K562 (cell line): ENCODE measurements around the gene DCLK3. TPM values are rescaled to one million over a fixed set of nuclear protein-coding genes. Genes with fewer than 3 reads are reported as not detected.

Source experiments
- ATAC-seq: fragments of 200-7000 bp; cut with Tn5 transposase; 3 replicates; pipeline ENCODE4 v1.9.1; 2020; ENCODE audit warnings: moderate library complexity
- BruUV-seq: library from RNA; stranded (reverse); fragments of 400-500 nt; replicated peaks from 2 replicates; lab custom pipeline; 2021; lab: Mats Ljungman, UMichigan
- CTCF ChIA-PET: fragments of 300-600 bp; formaldehyde crosslinking; extraction: SDS; loops from one replicate; lab custom pipeline; 2021; ENCODE audit warnings: low intra/inter-chr PET ratio; lab: Yijun Ruan, JAX
- POLR2A ChIA-PET: fragments of 300-600, 350-650 bp; sonication (Branson Sonifier 250); formaldehyde crosslinking; extraction: SDS; loops from one replicate; lab custom pipeline; 2021; ENCODE audit warnings: antibody characterized with exemption, inconsistent platforms; lab: Yijun Ruan, JAX
- DNase-seq, 4 experiments: peaks; one replicate each; pipeline versions ENCODE4 v3.0.0 to v3.0.0-alpha.2; 2011 to 2018; ENCODE audit warnings: low spot score in 3 of 4, mixed read lengths in 3 of 4; ENCODE audit errors: extremely low read depth in 1 of 4
- FAIRE-seq: peaks from 2 replicates; lab custom pipeline; 2011; peaks lifted over from hg19 to GRCh38; lab: Jason Lieb, UNC
- H2AFZ ChIP-seq: 2 replicates; pipeline ENCODE4 v1.6.0; 2011; ENCODE audit warnings: low read depth, low read length, control low read depth, inconsistent platforms
- H3K27ac ChIP-seq: fragments of 200-600 bp; 3 replicates; pipeline ENCODE4 v1.8.0; 2011; ENCODE audit warnings: low read depth, mild to moderate bottlenecking, control low read depth, inconsistent platforms, low read length, moderate library complexity, mixed read lengths; ENCODE audit errors: extremely low read depth
- H3K27me3 ChIP-seq, 2 experiments: fragments of 300-600 bp in 1 of 2; 2 replicates in 1 of 2; 3 replicates in 1 of 2; pipeline versions ENCODE4 v1.6.0 to v1.8.0; 2011; ENCODE audit warnings: inconsistent platforms in 2 of 2, low read length in 2 of 2, mild to moderate bottlenecking in 1 of 2, mixed read lengths in 1 of 2, moderate library complexity in 1 of 2; ENCODE audit not compliant: control insufficient read depth in 2 of 2, insufficient read depth in 2 of 2
- H3K36me3 ChIP-seq: fragments of 300-600 bp; 3 replicates; pipeline ENCODE4 v1.8.0; 2011; ENCODE audit warnings: mild to moderate bottlenecking, low read length, inconsistent platforms; ENCODE audit not compliant: control insufficient read depth, insufficient read depth
- H3K4me1 ChIP-seq, 2 experiments: fragments of 200-600 bp in 1 of 2; replicated peaks in 1 of 2; 2 replicates in 1 of 2; 3 replicates in 1 of 2; pipeline versions ENCODE4 v1.5.1 to v1.8.0; 2011; ENCODE audit warnings: inconsistent platforms in 2 of 2, low read length in 2 of 2, mild to moderate bottlenecking in 1 of 2, mixed read lengths in 1 of 2, moderate library complexity in 1 of 2; ENCODE audit not compliant: control insufficient read depth in 2 of 2, insufficient read depth in 2 of 2
- H3K4me2 ChIP-seq: 2 replicates; pipeline ENCODE4 v1.6.1; 2011; ENCODE audit warnings: low read length, control low read depth, inconsistent platforms, mixed read lengths; ENCODE audit not compliant: insufficient read depth
- H3K4me3 ChIP-seq: fragments of 200-600 bp; sonication (generic), shearing (Covaris generic); 2 replicates; pipeline ENCODE4 v1.5.1; 2016; ENCODE audit warnings: control low read depth, inconsistent platforms
- H3K79me2 ChIP-seq: fragments of 200-600 bp; 3 replicates; pipeline ENCODE4 v1.8.0; 2011; ENCODE audit warnings: low read length, inconsistent platforms; ENCODE audit not compliant: control insufficient read depth, insufficient read depth
- H3K9ac ChIP-seq, 2 experiments: 2 replicates each; pipeline versions ENCODE4 v1.6.0 to v1.6.1; 2011; ENCODE audit warnings: low read depth in 2 of 2, low read length in 2 of 2, control low read depth in 1 of 2, inconsistent platforms in 1 of 2, mild to moderate bottlenecking in 1 of 2, mixed read lengths in 1 of 2; ENCODE audit not compliant: insufficient read depth in 1 of 2
- H3K9me1 ChIP-seq: one replicate; pipeline ENCODE4 v1.6.0; 2011; ENCODE audit warnings: inconsistent platforms, mild to moderate bottlenecking, low read length, moderate library complexity; ENCODE audit not compliant: control insufficient read depth, insufficient read depth
- H3K9me3 ChIP-seq: replicated peaks from 2 replicates; pipeline ENCODE4 v1.5.1; 2011; ENCODE audit warnings: low read depth, low read length, inconsistent platforms; ENCODE audit not compliant: control insufficient read depth, insufficient read depth
- H4K20me1 ChIP-seq: replicated peaks from 2 replicates; pipeline ENCODE4 v1.6.1; 2011; ENCODE audit warnings: low read length, inconsistent platforms, mixed read lengths; ENCODE audit not compliant: control insufficient read depth, insufficient read depth
- ADNP ChIP-seq: fragments of 200-800 bp; sonication (Bioruptor generic); IDR thresholded peaks from 2 replicates; pipeline ENCODE4 v1.6.1; 2016; ENCODE audit warnings: missing genetic modification characterization, missing compliant biosample characterization
- CREM ChIP-seq: IDR thresholded peaks from 2 replicates; pipeline ENCODE4 v1.6.1; 2014; ENCODE audit warnings: antibody characterized with exemption, low read depth
- E2F6 ChIP-seq, 2 experiments: IDR thresholded peaks; 2 replicates each; pipeline ENCODE4 v1.6.1; 2011; ENCODE audit warnings: borderline replicate concordance in 1 of 2, control low read depth in 1 of 2, low read depth in 1 of 2, low read length in 1 of 2, mild to moderate bottlenecking in 1 of 2, mixed read lengths in 1 of 2, moderate library complexity in 1 of 2; ENCODE audit not compliant: insufficient read depth in 1 of 2, insufficient read length in 1 of 2, poor library complexity in 1 of 2, severe bottlenecking in 1 of 2; ENCODE audit errors: extremely low read depth in 1 of 2
- FOXJ3 ChIP-seq: sonication (generic); formaldehyde crosslinking; IDR thresholded peaks from 2 replicates; pipeline ENCODE4 v1.4.0; 2020; ENCODE audit warnings: mild to moderate bottlenecking, missing genetic modification reagents
- GMEB1 ChIP-seq: fragments of 250-450 bp; sonication (Bioruptor Pico); IDR thresholded peaks from 2 replicates; pipeline ENCODE4 v1.4.0; 2020; ENCODE audit warnings: mild to moderate bottlenecking
- HDAC6 ChIP-seq: IDR thresholded peaks from 2 replicates; pipeline ENCODE4 v1.6.1; 2012; ENCODE audit warnings: low read depth, mild to moderate bottlenecking, control low read depth, inconsistent platforms, low read length, moderate library complexity
- MAZ ChIP-seq, 2 experiments: fragments of 450-650 bp in 1 of 2; sonication (generic) in 1 of 2; formaldehyde crosslinking; IDR thresholded peaks in 1 of 2; conservative IDR thresholded peaks in 1 of 2; 2 replicates each; pipeline versions ENCODE4 v1.4.0 to v1.5.0; 2020; ENCODE audit warnings: mild to moderate bottlenecking in 1 of 2, missing genetic modification reagents in 1 of 2
- RCOR1 ChIP-seq, 2 experiments: IDR thresholded peaks; 2 replicates each; pipeline ENCODE4 v1.6.1; 2012; ENCODE audit warnings: low read depth in 2 of 2, low read length in 2 of 2, borderline replicate concordance in 1 of 2, improper control_type of control experiment in 1 of 2
- SMAD1 ChIP-seq: fragments of 150-350 bp; IDR thresholded peaks from 2 replicates; pipeline ENCODE4 v1.6.1; 2014; ENCODE audit warnings: low read length, low read depth; ENCODE audit not compliant: partially characterized antibody
- TAF9B ChIP-seq: fragments of 450-650 bp; IDR thresholded peaks from 2 replicates; pipeline ENCODE4 v1.6.1; 2018; ENCODE audit warnings: mild to moderate bottlenecking; ENCODE audit not compliant: partially characterized antibody
- USF1 ChIP-seq: sonication (generic); formaldehyde crosslinking; IDR thresholded peaks from 2 replicates; pipeline ENCODE4 v1.9.0; 2022; ENCODE audit warnings: mild to moderate bottlenecking, missing genetic modification reagents
- ZBTB1 ChIP-seq: sonication (generic); formaldehyde crosslinking; IDR thresholded peaks from 2 replicates; pipeline ENCODE4 v1.8.1; 2023; ENCODE audit warnings: missing genetic modification reagents, low read depth, mild to moderate bottlenecking, borderline replicate concordance
- ZBTB26 ChIP-seq: fragments of 450-650 bp; formaldehyde crosslinking; IDR thresholded peaks from 2 replicates; pipeline ENCODE4 v1.4.0; 2022; ENCODE audit warnings: missing genetic modification characterization
- ZNF197 ChIP-seq: fragments of 200-800 bp; sonication (Bioruptor generic); IDR thresholded peaks from 2 replicates; pipeline ENCODE4 v1.6.1; 2016; ENCODE audit warnings: low read depth, missing genetic modification characterization, missing compliant biosample characterization
- ZNF431 ChIP-seq: sonication (generic); formaldehyde crosslinking; IDR thresholded peaks from 2 replicates; pipeline ENCODE4 v1.8.0; 2022; ENCODE audit warnings: mild to moderate bottlenecking, missing genetic modification reagents
- ZNF695 ChIP-seq: fragments of 450-650 bp; formaldehyde crosslinking; IDR thresholded peaks from 2 replicates; pipeline ENCODE4 v1.4.0; 2020; ENCODE audit warnings: mild to moderate bottlenecking, moderate library complexity
- WGBS: fragments of 100-300 bp; shearing (Covaris generic); methylation state at CpG from one replicate; pipeline ENCODE4 v1.1.6; 2016; ENCODE audit warnings: low coverage, mixed read lengths; ENCODE audit not compliant: insufficient coverage; ENCODE audit errors: missing lambda C conversion rate; 5-methylcytosine and 5-hydroxymethylcytosine counted together
- in situ Hi-C: fragments of 300-500 bp; cut with MboI; formaldehyde crosslinking; loops from 4 replicates; pipeline ENCODE4 v1.15.0; 2018; ENCODE audit warnings: inconsistent platforms, mixed read lengths
- intact Hi-C: fragments of 100-400 bp; cut with micrococcal nuclease; formaldehyde crosslinking; loops from 2 replicates; pipeline ENCODE4 v1.14.2; 2022
- polyA plus RNA-seq, 8 experiments: library from polyadenylated mRNA; depleted of rRNA in 4 of 8; stranded (reverse) in 5 of 8; unstranded in 3 of 8; fragments of >200 nt; fragmentation: Nextera tagmentation in 2 of 8; fragmentation: Illumina TruSeq in 1 of 8; extraction: Ambion mirVana in 2 of 8; extraction: Trizol in 1 of 8; gene quantifications; 2 replicates each; pipeline versions ENCODE4 v1.2.1 to v1.2.3, GENCODE V29; 2011 to 2014; ENCODE audit warnings: inconsistent platforms in 1 of 8, missing spikeins in 1 of 8
- total RNA-seq, 7 experiments: library from RNA; depleted of rRNA in 6 of 7; stranded (reverse); fragments of >200 nt in 6 of 7; fragmentation: Illumina TruSeq in 2 of 7; extraction: Trizol in 2 of 7; gene quantifications; 2 replicates each; pipeline versions ENCODE4 v1.2.1 to v1.2.3, GENCODE V29; 2011 to 2021; ENCODE audit warnings: low replicate concordance in 1 of 7

Gene DCLK3
- total and polyA plus RNA-seq, 9 of the 15 experiments (the other 6 are each of a cell fraction or from before 2014, with no cell fraction given): not detected

GRCh38 chr3:36705015-36705414 is 59.3 kb downstream of the DCLK3 start (continued):
- TF ChIP-seq FOXJ3 (CRISPR knock-in tag) (no peak), CREM (no peak)

- H3K4me3 ChIP-seq: no peak overlapping the region
- in situ Hi-C loops (no loop called here), intact Hi-C loops (loop anchor here (5.0 kb wide), 2 partner anchors 297 to 737 kb away; no protein-coding TSS in a partner anchor)
- CTCF ChIA-PET: interaction anchor here (0.6 kb wide), 1 partner anchor 513 kb away, joined by 3 read pairs; no protein-coding TSS in a partner anchor
- 1% methylated on average over 4 of the region's 4 CpGs for WGBS
- POLR2A ChIA-PET: interaction anchor here (2.2 kb wide), 1 partner anchor 9 kb away, joined by 5 read pairs; no protein-coding TSS in a partner anchor
- no peaks in the 10 kb centered on the region for H4K20me1 ChIP-seq
- peaks cover 0 to 9% of the 10 kb centered on the region in 2 experiments; a peak in 1 of 5 replicates for H3K27me3 ChIP-seq
- no peaks in the 10 kb centered on the region for H3K9me3 ChIP-seq
- no peak overlapping the region for H3K4me2 ChIP-seq
- H3K79me2 ChIP-seq: no peaks in the 10 kb centered on the region
- no peak overlapping the region for H3K9ac ChIP-seq
- H3K36me3 ChIP-seq: no peaks in the 10 kb centered on the region
- FAIRE-seq: no peak
- no peaks in the 10 kb centered on the region for H3K9me1 ChIP-seq
- H3K27ac ChIP-seq: no peak overlapping the region
- no peaks in the 10 kb centered on the region for H3K4me1 ChIP-seq
- 0 out of 2 replicates have a peak overlapping the region, but pooled peaks have one; percentile 34 for H2AFZ ChIP-seq
- no peak for ATAC-seq
- DNase-seq: peak in 1 of 4 experiments; percentile 5
- no TSS peak for BruUV-seq
- TF ChIP-seq SMAD1: no peak
- no peak for TF ChIP-seq ZBTB1 (CRISPR knock-in tag)
- TF ChIP-seq TAF9B: no peak
- TF ChIP-seq ZBTB26 (CRISPR knock-in tag): no peak
- TF ChIP-seq GMEB1 (CRISPR knock-in tag): no peak
- no peak for TF ChIP-seq ZNF197 (CRISPR knock-in tag)
- TF ChIP-seq ZNF431 (CRISPR knock-in tag): no peak
- TF ChIP-seq ADNP (tag): no peak
- TF ChIP-seq MAZ (CRISPR knock-in tag; conservative IDR thresholded peaks at IDR 0.05 in 1 of 2, IDR thresholded peaks at IDR 0.05 in 1 of 2): no peak
- no peak for TF ChIP-seq ZNF695
- no peak for TF ChIP-seq HDAC6
- no peak for TF ChIP-seq RCOR1 (IDR thresholded peaks at IDR 0.05; ENCODE audit: borderline replicate concordance in 1 of 2, low read depth in 2 of 2, low read length in 2 of 2)
- peak; percentile 30; the same call in 1 of the 2 replicates for TF ChIP-seq USF1
- TF ChIP-seq E2F6 (IDR thresholded peaks at IDR 0.05; ENCODE audit: borderline replicate concordance in 1 of 2, extremely low read depth in 1 of 2, insufficient read depth in 1 of 2, insufficient read length in 1 of 2, low read depth in 1 of 2, low read length in 1 of 2, poor library complexity in 1 of 2, severe bottlenecking in 1 of 2): no peak
Observed at GRCh38 chr3:36704280-36704679, 60.1 kb downstream of the DCLK3 start.
